T follicular helper cell (primary cell): ENCODE measurements around the gene TECPR2.

ENCODE experiments used
- DNase-seq: peaks from one replicate; pipeline ENCODE4 v3.0.0-alpha.2; 2020; ENCODE audit warnings: low read depth

The TECPR2 gene

GRCh38 chr14:102464846-102465341 is 102.2 kb downstream of the TECPR2 start:
- DNase-seq: no peak

- DNase-seq: no peak
Measured at GRCh38 chr14:102469261-102469660, 106.5 kb downstream of the TECPR2 start.

GRCh38 chr14:102471921-102472790 is 109.4 kb downstream of the TECPR2 start:
- DNase-seq: no peak

DNA sequence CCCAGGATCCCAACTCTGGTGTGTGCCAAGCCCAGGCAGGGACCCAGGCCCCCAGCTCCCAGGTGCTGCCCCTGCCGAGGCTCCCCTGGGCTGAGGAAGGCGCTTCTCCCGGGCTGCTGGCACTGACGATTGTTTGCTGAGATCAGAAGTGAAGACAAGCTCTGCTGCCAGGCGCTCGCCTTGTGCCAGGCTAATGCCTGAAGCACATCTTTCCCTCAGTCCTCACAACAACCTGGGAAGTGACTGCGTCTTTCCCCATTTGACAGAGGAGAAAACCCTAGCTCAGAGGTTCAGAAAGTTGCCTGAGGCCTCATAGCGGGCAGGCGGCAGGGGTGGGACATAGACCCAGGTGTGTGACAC is 110.0 kb downstream of the TECPR2 start:
- DNase-seq: no peak

GRCh38 chr14:102473559-102473958 is 110.8 kb downstream of the TECPR2 start:
- no peak for DNase-seq

DNA sequence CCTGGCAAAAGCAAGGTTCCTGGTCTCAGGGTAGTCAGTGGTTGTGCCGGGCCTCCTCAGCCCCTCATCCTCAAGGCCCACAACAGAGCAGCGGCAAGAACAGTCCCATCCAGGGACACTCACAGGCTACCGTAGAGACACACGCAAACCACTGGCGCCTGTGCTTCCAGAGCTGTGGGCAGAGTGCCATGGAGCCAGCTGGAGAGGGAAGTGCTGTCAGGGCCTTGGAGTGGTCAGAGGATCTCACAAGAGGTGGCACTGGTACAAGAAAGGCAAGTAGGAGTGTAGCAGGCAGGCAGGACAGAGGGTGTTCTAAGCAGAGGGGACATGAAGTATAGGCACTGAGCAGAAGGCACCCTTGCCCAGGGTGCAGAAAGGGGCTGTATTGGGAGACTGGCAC is 112.2 kb downstream of the TECPR2 start:
- no peak for DNase-seq

DNA sequence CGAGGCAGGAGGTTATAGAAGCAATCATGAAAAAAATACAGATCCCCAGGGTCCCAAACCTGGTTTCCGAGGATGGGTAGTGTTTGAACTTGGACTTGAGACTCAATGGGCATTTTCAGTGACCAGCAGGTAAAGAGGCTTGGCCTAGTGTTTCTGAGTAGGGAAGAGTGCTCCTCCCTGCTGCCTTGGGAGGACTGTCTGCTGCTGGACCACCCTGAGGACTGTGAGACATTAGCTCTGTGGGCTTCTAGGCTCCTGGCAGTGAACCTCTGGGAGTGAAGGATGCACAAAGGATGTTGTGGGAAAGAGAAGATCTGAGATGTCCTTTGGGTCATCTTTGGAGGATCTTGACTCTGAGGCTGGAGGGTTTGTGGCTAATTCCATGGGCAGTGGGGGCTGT is 116.4 kb downstream of the TECPR2 start:
- DNase-seq: no peak

GRCh38 chr14:102479777-102480176 is 117.0 kb downstream of the TECPR2 start:
- DNase-seq: no peak

DNA sequence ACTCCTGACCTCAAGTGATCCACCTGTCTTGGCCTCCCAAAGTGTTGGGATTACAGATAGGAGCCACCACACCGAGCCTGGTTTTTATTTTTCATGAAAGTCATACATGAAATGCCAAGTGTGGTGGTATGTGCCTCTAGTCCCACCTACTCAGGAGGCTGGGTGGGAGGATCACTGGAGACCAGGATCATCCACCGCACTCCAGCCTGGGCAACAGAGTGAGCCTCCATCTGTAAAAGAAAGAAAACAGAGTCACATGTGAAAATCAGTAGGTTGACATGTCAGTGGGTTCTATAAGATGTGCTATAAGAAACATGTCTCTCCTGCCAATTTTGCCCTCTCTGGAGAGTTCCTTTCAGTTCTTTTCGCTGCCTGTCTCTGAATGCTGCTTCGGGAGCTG is 118.6 kb downstream of the TECPR2 start:
- no peak for DNase-seq

DNA sequence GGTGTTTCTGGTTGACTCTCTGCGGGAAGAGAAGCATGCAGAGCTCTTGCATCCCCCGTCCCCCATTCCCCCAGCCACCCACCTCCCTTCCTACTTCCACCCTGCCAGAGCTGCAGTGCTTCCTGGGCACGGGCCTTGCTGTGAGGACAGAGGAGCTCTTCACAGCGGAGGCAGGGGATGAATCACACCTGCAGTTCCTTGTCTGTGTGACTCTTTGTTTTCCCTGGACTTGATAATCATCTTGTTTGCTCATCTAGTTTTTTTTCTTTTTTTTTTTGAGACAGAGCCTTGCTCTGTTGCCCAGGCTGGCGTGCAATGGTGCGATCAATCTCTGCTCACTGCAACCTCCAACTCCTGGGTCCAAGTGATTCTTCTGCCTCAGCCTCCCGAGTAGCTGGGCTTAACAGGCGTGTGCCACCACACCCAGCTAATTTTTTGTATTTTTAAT is 119.1 kb downstream of the TECPR2 start:
- no peak for DNase-seq

DNA sequence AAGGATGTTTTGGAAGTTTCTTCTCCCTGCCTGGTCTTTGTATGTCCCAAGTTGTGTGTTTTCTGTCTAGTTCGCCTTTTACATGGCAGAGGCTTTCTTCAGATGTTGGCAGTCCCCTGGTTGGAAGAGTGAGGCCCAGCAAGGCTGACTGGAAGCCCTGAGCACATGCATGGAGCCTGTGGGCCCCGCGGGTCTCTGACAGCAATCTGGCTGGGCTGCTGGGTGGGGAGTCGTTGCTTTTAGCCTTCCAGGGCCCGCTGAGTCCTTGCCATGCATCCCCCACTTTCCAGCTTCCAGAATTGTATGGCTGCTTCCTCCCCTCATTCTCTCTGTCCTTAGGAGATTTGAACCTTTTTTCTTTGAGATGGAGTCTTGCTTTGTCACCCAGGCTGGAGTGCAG is 121.6 kb downstream of the TECPR2 start:
- no peak for DNase-seq

GRCh38 chr14:102485693-102486512 is 123.2 kb downstream of the TECPR2 start:
- no peak for DNase-seq

GRCh38 chr14:102486513-102487203 is 123.9 kb downstream of the TECPR2 start:
- no peak for DNase-seq

DNA sequence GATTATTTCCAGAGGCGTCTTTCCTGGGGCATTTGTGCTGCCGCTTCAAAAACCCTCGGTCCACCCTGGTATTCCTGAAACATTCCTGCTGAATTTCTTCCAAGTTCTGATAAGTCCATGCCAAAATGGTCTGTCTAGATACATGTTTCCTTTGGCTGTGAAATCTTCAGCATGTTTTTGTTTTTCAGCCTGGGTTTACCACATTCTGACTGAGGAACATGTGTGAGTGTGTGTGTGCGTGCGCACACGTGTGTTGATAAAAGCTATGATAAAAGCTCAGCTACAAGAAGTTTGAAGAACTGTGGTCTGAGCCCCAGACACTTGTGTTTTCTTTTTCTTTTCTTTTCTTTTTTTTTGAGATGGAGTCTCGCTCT is 124.5 kb downstream of the TECPR2 start:
- no peak for DNase-seq

DNA sequence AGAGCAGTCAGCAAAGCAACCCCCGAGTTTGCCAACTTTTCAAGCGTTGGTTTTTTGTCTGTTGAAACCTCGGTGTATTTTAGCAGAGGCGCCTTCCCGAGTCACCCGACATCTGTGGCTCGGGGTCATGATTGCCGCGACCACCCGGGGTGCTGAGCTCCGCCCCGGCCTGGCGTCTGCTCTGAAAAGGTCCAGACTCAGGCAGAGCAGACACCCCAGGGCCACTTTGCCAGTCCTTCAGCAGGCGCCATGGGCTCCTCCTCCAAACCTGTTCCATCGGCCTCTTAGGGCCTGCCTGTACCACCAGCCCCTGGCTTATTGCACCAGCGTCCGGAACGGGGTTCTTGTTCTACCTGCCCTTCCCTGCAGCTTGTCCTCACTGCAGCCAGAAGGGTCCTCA is 127.7 kb downstream of the TECPR2 start:
- no peak for DNase-seq

DNA sequence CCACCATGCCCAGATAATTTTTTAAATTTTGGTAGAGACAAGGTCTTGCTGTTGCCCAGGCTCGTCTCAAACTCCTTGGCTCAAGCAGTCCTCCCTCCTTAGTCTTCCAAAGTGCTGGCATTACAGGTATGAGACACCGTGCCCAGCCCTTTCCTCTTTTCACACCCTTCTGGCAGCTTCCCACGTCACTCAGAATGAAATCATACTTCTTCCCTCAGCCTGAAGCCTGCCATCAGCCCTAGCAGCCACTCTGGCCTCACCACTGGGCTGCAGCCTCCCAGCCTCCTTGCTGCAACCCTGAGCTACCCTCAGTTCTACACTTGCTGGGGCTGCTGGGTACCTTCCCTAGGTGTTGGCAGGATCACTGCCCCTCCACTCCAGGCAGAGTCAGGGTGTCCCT is 128.6 kb downstream of the TECPR2 start:
- no peak for DNase-seq

DNA sequence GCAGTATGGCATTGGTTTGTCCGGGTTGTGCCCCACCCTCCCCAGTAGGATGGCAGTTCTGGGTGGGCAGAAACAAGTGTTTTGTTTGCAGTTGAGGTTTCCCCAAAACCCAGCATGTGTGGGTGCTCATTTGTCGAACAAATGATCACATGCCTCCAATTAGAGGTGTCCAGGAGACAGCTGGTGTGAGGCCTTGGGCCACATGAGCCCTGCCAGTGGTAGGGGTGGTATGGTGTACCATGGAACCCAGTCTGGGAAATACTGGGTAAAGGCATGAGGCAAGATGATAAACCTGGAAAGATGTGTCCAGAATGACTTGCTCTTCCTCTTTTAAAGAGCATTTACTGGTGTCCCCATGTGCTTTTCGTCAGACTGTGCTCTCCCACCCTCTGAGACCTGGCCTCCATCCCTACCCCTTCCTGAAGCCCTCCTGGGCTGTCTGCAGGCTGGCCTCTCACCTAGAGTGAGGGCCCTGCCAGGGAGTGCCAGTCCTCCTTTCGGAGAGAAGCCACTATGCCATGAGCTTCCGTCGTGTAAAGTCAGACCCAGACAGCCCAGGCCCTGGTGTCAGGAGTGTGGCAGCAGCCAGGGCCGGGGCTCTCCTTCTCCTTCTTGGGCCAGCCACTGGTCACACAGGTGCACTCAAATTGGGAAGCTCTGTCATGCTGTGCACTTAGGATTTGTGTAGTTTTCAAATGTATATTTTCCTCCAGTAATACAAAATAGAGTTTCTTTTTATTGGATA is 129.2 kb downstream of the TECPR2 start:
- DNase-seq: no peak

DNA sequence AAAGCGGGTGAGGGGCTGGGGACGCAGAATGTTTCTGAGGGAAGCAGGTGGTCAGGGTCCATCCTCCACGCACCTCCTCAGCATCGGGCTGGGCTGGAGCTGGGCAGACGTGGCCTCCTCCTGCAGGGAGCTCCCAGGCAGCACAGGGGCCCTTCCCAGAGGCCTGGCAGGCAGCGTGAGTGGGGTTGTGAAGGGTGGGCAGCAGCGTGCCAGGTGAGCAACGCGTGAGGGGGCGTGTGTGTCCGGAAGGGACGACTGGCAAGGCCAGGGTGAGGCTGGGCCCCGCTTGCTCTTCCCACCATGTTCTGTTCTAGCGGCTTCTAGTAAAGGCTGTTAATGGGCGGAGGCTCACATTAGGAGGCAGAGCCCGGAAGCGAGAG is 129.8 kb downstream of the TECPR2 start:
- no peak for DNase-seq

- DNase-seq: no peak
Measured at GRCh38 chr14:102493096-102493495, 130.4 kb downstream of the TECPR2 start.

GRCh38 chr14:102493585-102493984 is 130.8 kb downstream of the TECPR2 start:
- DNase-seq: no peak

GRCh38 chr14:102495491-102496330 is 133.0 kb downstream of the TECPR2 start:
- DNase-seq: no peak
